PC-9 (cell line): ENCODE results near the gene EXOC4. TPM values are rescaled to one million over a fixed set of nuclear protein-coding genes. Genes with fewer than 3 reads are reported as not detected.
"Not testable (repeated sequence)": the region's sequence is repeated elsewhere in the genome, so short reads cannot be mapped to it uniquely, and the experiment has no call there.

Experiments used
- BruUV-seq: library from RNA; stranded (reverse); fragments of 400-500 nt; replicated peaks from 2 replicates; lab custom pipeline; 2021; lab: Mats Ljungman, UMichigan
- CTCF ChIA-PET: fragments of 300-600 bp; sonication (Branson Sonifier 250); formaldehyde crosslinking; loops from one replicate; lab custom pipeline; 2022; ENCODE audit warnings: antibody characterized with exemption; lab: Charles Lee
- POLR2A ChIA-PET: fragments of 300-600 bp; sonication (Branson Sonifier 250); formaldehyde crosslinking; loops from one replicate; lab custom pipeline; 2022; ENCODE audit warnings: antibody characterized with exemption; ENCODE audit not compliant: unreplicated experiment; lab: Charles Lee
- DNase-seq, 2 experiments: peaks; one replicate each; pipeline versions ENCODE4 v3.0.0 to v3.0.0-alpha.2; 2015 to 2022; ENCODE audit warnings: mixed read lengths in 1 of 2
- H2AFZ ChIP-seq: fragments of 200-600 bp; sonication (generic); 2 replicates; pipeline ENCODE4 v1.8.1; 2017; ENCODE audit warnings: antibody characterized with exemption
- H3F3A ChIP-seq: fragments of 200-600 bp; sonication (generic); 2 replicates; pipeline ENCODE4 v1.8.1; 2017; ENCODE audit warnings: antibody characterized with exemption, mild to moderate bottlenecking, low read depth; ENCODE audit not compliant: insufficient read depth
- H3K27ac ChIP-seq: fragments of 200-600 bp; sonication (generic); 2 replicates; pipeline ENCODE4 v1.6.1; 2016; ENCODE audit warnings: mixed run types
- H3K27me3 ChIP-seq: fragments of 200-600 bp; sonication (generic); 2 replicates; pipeline ENCODE4 v1.6.1; 2016; ENCODE audit warnings: low read depth, mixed run types; ENCODE audit not compliant: insufficient read depth
- H3K36me3 ChIP-seq: fragments of 200-600 bp; sonication (generic); 2 replicates; pipeline ENCODE4 v1.6.1; 2016; ENCODE audit warnings: low read depth, mixed run types
- H3K4me1 ChIP-seq: fragments of 200-600 bp; sonication (generic); replicated peaks from 2 replicates; pipeline ENCODE4 v1.6.1; 2016; ENCODE audit warnings: mixed run types; ENCODE audit not compliant: insufficient read depth
- H3K4me2 ChIP-seq: fragments of 200-600 bp; sonication (generic); 2 replicates; pipeline ENCODE4 v1.6.1; 2017; ENCODE audit warnings: mixed run types
- H3K4me3 ChIP-seq: fragments of 200-600 bp; sonication (generic); 2 replicates; pipeline ENCODE4 v1.6.1; 2016; ENCODE audit warnings: mixed run types
- H3K79me2 ChIP-seq: fragments of 200-600 bp; sonication (generic); 2 replicates; pipeline ENCODE4 v1.6.1; 2017; ENCODE audit warnings: low read depth, mixed run types
- H3K9me2 ChIP-seq: fragments of 200-600 bp; sonication (generic); 2 replicates; pipeline ENCODE4 v1.8.1; 2017; ENCODE audit warnings: mild to moderate bottlenecking; ENCODE audit not compliant: insufficient read depth
- H3K9me3 ChIP-seq: fragments of 200-600 bp; sonication (generic); 2 replicates; pipeline ENCODE4 v1.8.1; 2016; ENCODE audit warnings: low read depth; ENCODE audit not compliant: insufficient read depth
- H4K20me1 ChIP-seq: fragments of 200-600 bp; sonication (generic); 2 replicates; pipeline ENCODE4 v1.8.1; 2017; ENCODE audit not compliant: insufficient read depth
- EZH2 ChIP-seq: fragments of 200-600 bp; sonication (generic); IDR thresholded peaks from 2 replicates; pipeline ENCODE4 v1.8.0; 2017; ENCODE audit warnings: antibody characterized with exemption, low read depth
- intact Hi-C: fragments of 100-400 bp; cut with micrococcal nuclease; formaldehyde crosslinking; loops from one replicate; pipeline ENCODE4 v1.10.0; 2022; ENCODE audit not compliant: unreplicated experiment
- total RNA-seq: library from RNA; stranded (reverse); gene quantifications from 2 replicates; pipeline ENCODE4 v1.2.3, GENCODE V29; 2021
- TF ChIP-seq, protein P1 (sequence below): fragments of 200-600 bp; sonication (generic); conservative IDR thresholded peaks from 2 replicates; pipeline ENCODE4 v1.6.1; 2017; ENCODE audit warnings: mixed run types, antibody characterized with exemption, mild to moderate bottlenecking, moderate library complexity

Gene EXOC4
- total RNA-seq, 1 experiment from 2014 or later, result 101 TPM

DNA sequence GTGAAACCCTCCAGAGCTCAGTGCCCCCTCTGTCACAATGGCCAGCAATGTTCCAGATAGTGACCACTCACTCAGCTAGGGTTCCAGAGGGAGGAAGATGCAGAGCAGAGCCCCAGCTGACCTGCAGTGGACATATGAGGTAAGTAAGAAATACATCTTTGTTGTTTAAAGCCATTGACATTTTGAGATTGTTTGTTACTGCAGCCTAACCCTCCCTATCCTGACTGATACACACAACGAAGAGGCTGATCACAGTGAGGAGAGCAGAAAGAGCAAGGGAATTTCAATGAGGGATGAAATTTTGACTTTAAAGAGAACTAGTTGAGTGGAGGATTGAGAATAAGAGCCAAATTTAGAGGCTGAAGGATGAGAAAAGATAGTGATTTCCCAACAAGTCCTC is 822.9 kb downstream of the EXOC4 start:
- Histone ChIP-seq H4K20me1 (no peaks in the 10 kb centered on the region), H3K4me3 (no peak overlapping the region), H3K4me1 (no peaks in the 10 kb centered on the region), H3K27ac (no peak overlapping the region), H3F3A (no peaks in the 10 kb centered on the region), H3K4me2 (no peak overlapping the region), H3K79me2 (no peaks in the 10 kb centered on the region), H3K9me3 (no peaks in the 10 kb centered on the region), H3K36me3 (no peaks in the 10 kb centered on the region), H2AFZ (no peak overlapping the region), H3K27me3 (no peaks in the 10 kb centered on the region), H3K9me2 (no peaks in the 10 kb centered on the region)
- TF ChIP-seq EZH2, result no peak
- TF ChIP-seq, protein P1, sequence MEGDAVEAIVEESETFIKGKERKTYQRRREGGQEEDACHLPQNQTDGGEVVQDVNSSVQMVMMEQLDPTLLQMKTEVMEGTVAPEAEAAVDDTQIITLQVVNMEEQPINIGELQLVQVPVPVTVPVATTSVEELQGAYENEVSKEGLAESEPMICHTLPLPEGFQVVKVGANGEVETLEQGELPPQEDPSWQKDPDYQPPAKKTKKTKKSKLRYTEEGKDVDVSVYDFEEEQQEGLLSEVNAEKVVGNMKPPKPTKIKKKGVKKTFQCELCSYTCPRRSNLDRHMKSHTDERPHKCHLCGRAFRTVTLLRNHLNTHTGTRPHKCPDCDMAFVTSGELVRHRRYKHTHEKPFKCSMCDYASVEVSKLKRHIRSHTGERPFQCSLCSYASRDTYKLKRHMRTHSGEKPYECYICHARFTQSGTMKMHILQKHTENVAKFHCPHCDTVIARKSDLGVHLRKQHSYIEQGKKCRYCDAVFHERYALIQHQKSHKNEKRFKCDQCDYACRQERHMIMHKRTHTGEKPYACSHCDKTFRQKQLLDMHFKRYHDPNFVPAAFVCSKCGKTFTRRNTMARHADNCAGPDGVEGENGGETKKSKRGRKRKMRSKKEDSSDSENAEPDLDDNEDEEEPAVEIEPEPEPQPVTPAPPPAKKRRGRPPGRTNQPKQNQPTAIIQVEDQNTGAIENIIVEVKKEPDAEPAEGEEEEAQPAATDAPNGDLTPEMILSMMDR, result no peak
- no TSS peak for BruUV-seq
- no peak for DNase-seq
- ChIA-PET CTCF (no interaction called here), POLR2A (no interaction called here)
- intact Hi-C loops, result no loop called here

DNA sequence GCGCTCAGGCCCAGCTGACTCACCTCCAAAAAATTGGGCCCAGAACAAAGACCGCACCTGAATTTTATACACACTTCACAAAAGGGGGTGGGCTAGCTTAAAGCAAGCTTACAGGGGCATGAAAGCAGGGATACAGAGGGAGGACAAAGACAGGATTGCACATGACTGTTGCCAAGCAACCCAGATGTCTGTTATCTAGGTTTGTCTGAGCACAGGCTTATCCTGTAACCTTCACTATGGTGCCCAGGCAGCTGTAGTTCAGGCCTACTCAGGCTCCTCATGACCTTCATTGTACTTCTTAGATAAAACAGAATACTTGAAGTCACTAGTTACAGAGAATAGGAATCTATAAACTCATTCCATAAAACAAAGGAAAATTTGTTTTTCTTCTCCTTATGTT is 824.7 kb downstream of the EXOC4 start:
- H3K4me1 ChIP-seq, BruUV-seq, H3K36me3 ChIP-seq, H3K4me2 ChIP-seq, H3K27me3 ChIP-seq, DNase-seq, H2AFZ ChIP-seq, H3K4me3 ChIP-seq, H3K9me3 ChIP-seq, H3K27ac ChIP-seq, CTCF ChIA-PET, H3K79me2 ChIP-seq, H3F3A ChIP-seq, POLR2A ChIA-PET, H4K20me1 ChIP-seq, H3K9me2 ChIP-seq, intact Hi-C loops: not testable (repeated sequence)

DNA sequence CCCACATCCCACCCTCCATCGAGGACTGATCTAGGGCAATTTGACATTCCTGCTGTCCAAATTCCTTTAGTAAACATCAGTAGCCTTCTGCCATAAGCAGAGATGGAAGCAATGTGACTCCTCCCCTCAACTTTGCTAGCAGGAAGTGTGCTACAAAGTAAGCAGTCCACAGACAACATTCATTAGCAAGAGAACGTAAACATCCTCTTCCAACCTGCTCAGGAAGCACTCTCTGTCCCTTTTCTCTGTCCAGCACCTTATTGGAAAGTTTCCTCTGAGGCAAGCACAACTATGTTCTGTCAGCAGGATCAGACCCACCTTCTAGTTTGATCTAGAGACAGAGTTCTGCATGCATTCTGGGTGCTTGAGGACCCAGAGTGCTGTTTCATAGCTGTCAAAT is 826.1 kb downstream of the EXOC4 start:
- no peaks in the 10 kb centered on the region for H3K79me2 ChIP-seq
- H3K4me3 ChIP-seq, result no peak overlapping the region
- 0 out of 2 replicates have a peak, but pooled peaks cover 3% of the 10 kb centered on the region for H3K9me3 ChIP-seq
- POLR2A ChIA-PET, result no interaction called here
- H3K36me3 ChIP-seq, result no peaks in the 10 kb centered on the region
- intact Hi-C loops, result no loop called here
- CTCF ChIA-PET, result no interaction called here
- H3K27ac ChIP-seq, result no peak overlapping the region
- BruUV-seq, result no TSS peak
- H3F3A ChIP-seq, result no peaks in the 10 kb centered on the region
- no peak overlapping the region for H3K4me2 ChIP-seq
- H3K27me3 ChIP-seq, result no peaks in the 10 kb centered on the region
- no peak for DNase-seq
- H3K4me1 ChIP-seq, result no peaks in the 10 kb centered on the region
- TF ChIP-seq, protein P1, result no peak
- TF ChIP-seq EZH2, result no peak
- H2AFZ ChIP-seq, result no peak overlapping the region
- no peaks in the 10 kb centered on the region for H4K20me1 ChIP-seq
- no peaks in the 10 kb centered on the region for H3K9me2 ChIP-seq

DNA sequence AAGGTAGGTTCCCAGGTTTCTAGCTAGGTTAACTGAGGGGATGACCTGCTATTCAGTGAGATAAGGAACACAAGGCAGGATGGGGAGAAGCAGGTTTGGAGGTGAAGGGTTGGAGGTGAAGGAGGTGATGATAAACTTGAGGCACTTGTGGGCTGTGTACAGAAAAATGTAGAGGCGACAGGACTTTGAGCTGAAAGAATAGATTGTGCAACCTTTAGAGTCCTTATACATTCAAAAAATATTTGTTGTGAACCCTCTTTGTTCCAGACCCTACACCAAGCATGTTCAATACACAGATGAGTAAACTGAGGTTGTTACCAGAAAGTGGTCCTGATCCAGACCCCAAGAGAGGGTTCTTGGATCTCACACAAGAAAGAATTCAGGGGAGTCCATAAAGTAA is 828.8 kb downstream of the EXOC4 start:
- no peak for TF ChIP-seq EZH2
- TF ChIP-seq, protein P1, result no peak
- H3K27ac ChIP-seq, result no peak overlapping the region
- H3K9me2 ChIP-seq, result no peaks in the 10 kb centered on the region
- intact Hi-C loops, result no loop called here
- H3K36me3 ChIP-seq, result no peaks in the 10 kb centered on the region
- H3K9me3 ChIP-seq, result 0 out of 2 replicates have a peak, but pooled peaks cover 3% of the 10 kb centered on the region
- no peak overlapping the region for H3K4me3 ChIP-seq
- no peaks in the 10 kb centered on the region for H3K79me2 ChIP-seq
- BruUV-seq, result no TSS peak
- H3K4me1 ChIP-seq, result no peaks in the 10 kb centered on the region
- H3K27me3 ChIP-seq, result no peaks in the 10 kb centered on the region
- CTCF ChIA-PET, result no interaction called here
- POLR2A ChIA-PET, result no interaction called here
- no peak overlapping the region for H3K4me2 ChIP-seq
- H2AFZ ChIP-seq, result no peak overlapping the region
- no peak for DNase-seq
- H4K20me1 ChIP-seq, result no peaks in the 10 kb centered on the region
- no peaks in the 10 kb centered on the region for H3F3A ChIP-seq
